Measurements from ENCODE around the gene SMAD6.

- no peak for TF ChIP-seq CTCF (IDR thresholded peaks at IDR 0.05)
- no peak for TF ChIP-seq POLR2A (IDR thresholded peaks at IDR 0.05)
Measured at GRCh38 chr15:66655997-66656396, 46.0 kb upstream of the SMAD6 start.
